Neural progenitor cell (in vitro differentiated cells): ENCODE measurements around the gene AMPH. TPM values are rescaled to one million over a fixed set of nuclear protein-coding genes. Genes with fewer than 3 reads are reported as not detected.
A peak's percentile ranks its signal among the peaks of the same experiment; 100 is the strongest.

Experiments used
- DNase-seq: peaks from one replicate; pipeline ENCODE4 v3.0.0-alpha.2; 2016; ENCODE audit warnings: low spot score
- H2AFZ ChIP-seq: fragments of 200-600 bp; sonication (generic); replicated peaks from 2 replicates; pipeline ENCODE4 v1.6.1; 2016; ENCODE audit warnings: antibody characterized with exemption
- H3F3A ChIP-seq: fragments of 200-600 bp; sonication (generic); 2 replicates; pipeline ENCODE4 v1.6.1; 2016; ENCODE audit warnings: antibody characterized with exemption, low read depth
- H3K27ac ChIP-seq: fragments of 200-600 bp; sonication (generic); 2 replicates; pipeline ENCODE4 v1.5.1; 2016; ENCODE audit warnings: mild to moderate bottlenecking
- H3K27me3 ChIP-seq: fragments of 200-600 bp; sonication (generic); 2 replicates; pipeline ENCODE4 v1.6.1; 2016; ENCODE audit warnings: mild to moderate bottlenecking, moderate library complexity
- H3K36me3 ChIP-seq: fragments of 200-600 bp; sonication (generic); 2 replicates; pipeline ENCODE4 v1.5.1; 2016
- H3K4me1 ChIP-seq: fragments of 200-600 bp; sonication (generic); 2 replicates; pipeline ENCODE4 v1.6.1; 2016; ENCODE audit warnings: mixed run types
- H3K4me2 ChIP-seq: fragments of 200-600 bp; sonication (generic); 2 replicates; pipeline ENCODE4 v1.6.1; 2016
- H3K4me3 ChIP-seq: fragments of 200-600 bp; sonication (generic); 2 replicates; pipeline ENCODE4 v1.5.1; 2016
- H3K79me2 ChIP-seq: fragments of 200-600 bp; sonication (generic); 2 replicates; pipeline ENCODE4 v1.6.1; 2016; ENCODE audit warnings: low read depth
- H3K9ac ChIP-seq: fragments of 200-600 bp; sonication (generic); 2 replicates; pipeline ENCODE4 v1.6.1; 2016
- H3K9me3 ChIP-seq: fragments of 200-600 bp; sonication (generic); 2 replicates; pipeline ENCODE4 v1.5.1; 2016; ENCODE audit warnings: low read depth
- H4K20me1 ChIP-seq: fragments of 200-600 bp; sonication (generic); 2 replicates; pipeline ENCODE4 v1.6.1; 2016; ENCODE audit warnings: low read depth
- H3K27ac Mint-ChIP-seq: 3 replicates; pipeline ENCODE4 v1.8.0; 2021; ENCODE audit warnings: mixed read lengths
- H3K27me3 Mint-ChIP-seq: 2 replicates; pipeline ENCODE4 v1.8.0; 2022; ENCODE audit warnings: low read depth, mild to moderate bottlenecking, inconsistent platforms, moderate library complexity, mixed read lengths; ENCODE audit not compliant: insufficient read depth
- H3K36me3 Mint-ChIP-seq: 3 replicates; pipeline ENCODE4 v1.8.0; 2021; ENCODE audit warnings: mixed read lengths
- H3K4me1 Mint-ChIP-seq: 3 replicates; pipeline ENCODE4 v1.8.0; 2021; ENCODE audit warnings: mixed read lengths
- H3K4me3 Mint-ChIP-seq: 3 replicates; pipeline ENCODE4 v1.8.0; 2021; ENCODE audit warnings: mild to moderate bottlenecking, moderate library complexity, mixed read lengths
- H3K9me3 Mint-ChIP-seq: 3 replicates; pipeline ENCODE4 v1.8.0; 2020; ENCODE audit warnings: mixed read lengths
- EZH2 ChIP-seq: fragments of 200-600 bp; sonication (generic); IDR thresholded peaks from 2 replicates; pipeline ENCODE4 v1.6.1; 2017; ENCODE audit warnings: antibody characterized with exemption, mild to moderate bottlenecking, moderate library complexity
- EZH2phosphoT487 ChIP-seq: fragments of 200-600 bp; sonication (generic); IDR thresholded peaks from 2 replicates; pipeline ENCODE4 v1.6.1; 2017; ENCODE audit warnings: antibody characterized with exemption
- total RNA-seq: library from RNA; depleted of rRNA; stranded (reverse); fragments of >200 nt; gene quantifications from 2 replicates; pipeline ENCODE4 v1.2.3, GENCODE V29; 2015; ENCODE audit warnings: low replicate concordance
- TF ChIP-seq, protein P1 (sequence below): fragments of 200-600 bp; sonication (generic); IDR thresholded peaks from 2 replicates; pipeline ENCODE4 v1.5.1; 2017; ENCODE audit warnings: antibody characterized with exemption, mild to moderate bottlenecking

Gene AMPH
- total RNA-seq, 1 donor from 2014 or later: 21.2 TPM

DNA sequence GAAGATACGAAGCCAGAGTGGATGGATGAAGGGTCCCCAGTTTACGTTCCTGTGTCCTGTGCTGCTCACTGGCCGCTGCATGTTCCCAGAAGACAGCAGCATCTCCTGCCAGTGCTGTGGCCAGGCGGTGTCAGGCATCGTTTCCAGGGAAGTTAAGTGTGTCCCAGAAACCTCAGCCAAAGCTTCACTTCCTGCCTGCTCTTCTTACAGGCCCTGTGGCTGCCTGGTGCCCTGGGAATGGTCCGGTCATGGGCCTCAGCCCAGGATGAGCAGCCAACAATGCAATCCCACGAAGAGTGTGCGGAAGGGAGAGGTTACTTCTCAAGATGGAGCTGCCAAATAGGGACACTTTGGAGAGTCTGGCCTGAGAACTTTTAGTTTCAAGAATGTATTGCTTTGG is 258.0 kb downstream of the AMPH start:
- Mint-ChIP-seq H3K4me1 (peaks cover 7% of the 10 kb centered on the region), H3K4me3 (no peak overlapping the region), H3K27ac (no peak overlapping the region), H3K36me3 (no peaks in the 10 kb centered on the region), H3K9me3 (no peaks in the 10 kb centered on the region), H3K27me3 (peaks cover 4% of the 10 kb centered on the region)
- H3F3A ChIP-seq: peaks cover 5% of the 10 kb centered on the region
- no peak overlapping the region for H3K27ac ChIP-seq
- no peak overlapping the region for H2AFZ ChIP-seq
- no peaks in the 10 kb centered on the region for H4K20me1 ChIP-seq
- no peaks in the 10 kb centered on the region for H3K79me2 ChIP-seq
- no peaks in the 10 kb centered on the region for H3K36me3 ChIP-seq
- TF ChIP-seq, protein P1, sequence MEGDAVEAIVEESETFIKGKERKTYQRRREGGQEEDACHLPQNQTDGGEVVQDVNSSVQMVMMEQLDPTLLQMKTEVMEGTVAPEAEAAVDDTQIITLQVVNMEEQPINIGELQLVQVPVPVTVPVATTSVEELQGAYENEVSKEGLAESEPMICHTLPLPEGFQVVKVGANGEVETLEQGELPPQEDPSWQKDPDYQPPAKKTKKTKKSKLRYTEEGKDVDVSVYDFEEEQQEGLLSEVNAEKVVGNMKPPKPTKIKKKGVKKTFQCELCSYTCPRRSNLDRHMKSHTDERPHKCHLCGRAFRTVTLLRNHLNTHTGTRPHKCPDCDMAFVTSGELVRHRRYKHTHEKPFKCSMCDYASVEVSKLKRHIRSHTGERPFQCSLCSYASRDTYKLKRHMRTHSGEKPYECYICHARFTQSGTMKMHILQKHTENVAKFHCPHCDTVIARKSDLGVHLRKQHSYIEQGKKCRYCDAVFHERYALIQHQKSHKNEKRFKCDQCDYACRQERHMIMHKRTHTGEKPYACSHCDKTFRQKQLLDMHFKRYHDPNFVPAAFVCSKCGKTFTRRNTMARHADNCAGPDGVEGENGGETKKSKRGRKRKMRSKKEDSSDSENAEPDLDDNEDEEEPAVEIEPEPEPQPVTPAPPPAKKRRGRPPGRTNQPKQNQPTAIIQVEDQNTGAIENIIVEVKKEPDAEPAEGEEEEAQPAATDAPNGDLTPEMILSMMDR: no peak
- TF ChIP-seq EZH2phosphoT487: no peak
- TF ChIP-seq EZH2: no peak
- no peak overlapping the region for H3K4me2 ChIP-seq
- DNase-seq: no peak
- H3K27me3 ChIP-seq: no peaks in the 10 kb centered on the region
- no peaks in the 10 kb centered on the region for H3K9me3 ChIP-seq
- H3K9ac ChIP-seq: no peak overlapping the region
- no peak overlapping the region for H3K4me3 ChIP-seq
- H3K4me1 ChIP-seq: peaks cover 5% of the 10 kb centered on the region

DNA sequence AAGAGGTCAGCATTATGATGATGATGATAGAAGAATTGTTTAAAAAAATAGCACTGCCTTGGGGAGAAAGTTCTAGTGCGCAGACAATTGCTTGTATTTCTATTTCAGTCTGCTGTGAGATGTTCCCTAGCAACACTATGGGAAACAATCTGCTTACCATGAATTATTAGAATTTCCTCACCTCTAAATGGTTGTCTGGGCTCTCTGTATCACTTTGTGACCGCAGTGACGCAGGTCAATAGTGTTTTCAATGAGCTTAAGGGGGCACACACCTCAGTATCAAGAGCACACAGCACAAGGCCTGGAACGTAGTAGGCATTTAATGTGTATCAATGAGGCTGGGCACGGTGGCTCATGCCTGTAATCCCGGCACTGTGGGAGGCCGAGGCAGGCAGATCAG is 258.9 kb downstream of the AMPH start:
- no peaks in the 10 kb centered on the region for H3K79me2 ChIP-seq
- H3K9me3 ChIP-seq: no peaks in the 10 kb centered on the region
- peaks cover 5% of the 10 kb centered on the region for H3K4me1 ChIP-seq
- TF ChIP-seq EZH2: no peak
- TF ChIP-seq EZH2phosphoT487: no peak
- TF ChIP-seq, protein P1: no peak
- peaks cover 5% of the 10 kb centered on the region for H3F3A ChIP-seq
- Mint-ChIP-seq H3K36me3 (no peaks in the 10 kb centered on the region), H3K27me3 (peaks cover 2% of the 10 kb centered on the region), H3K4me3 (no peak overlapping the region), H3K4me1 (peaks cover 7% of the 10 kb centered on the region), H3K27ac (no peak overlapping the region), H3K9me3 (no peaks in the 10 kb centered on the region)
- no peaks in the 10 kb centered on the region for H3K36me3 ChIP-seq
- H3K27ac ChIP-seq: no peak overlapping the region
- H4K20me1 ChIP-seq: no peaks in the 10 kb centered on the region
- no peak overlapping the region for H3K9ac ChIP-seq
- H3K4me3 ChIP-seq: no peak overlapping the region
- no peak for DNase-seq
- H3K27me3 ChIP-seq: no peaks in the 10 kb centered on the region
- H2AFZ ChIP-seq: no peak overlapping the region
- no peak overlapping the region for H3K4me2 ChIP-seq

DNA sequence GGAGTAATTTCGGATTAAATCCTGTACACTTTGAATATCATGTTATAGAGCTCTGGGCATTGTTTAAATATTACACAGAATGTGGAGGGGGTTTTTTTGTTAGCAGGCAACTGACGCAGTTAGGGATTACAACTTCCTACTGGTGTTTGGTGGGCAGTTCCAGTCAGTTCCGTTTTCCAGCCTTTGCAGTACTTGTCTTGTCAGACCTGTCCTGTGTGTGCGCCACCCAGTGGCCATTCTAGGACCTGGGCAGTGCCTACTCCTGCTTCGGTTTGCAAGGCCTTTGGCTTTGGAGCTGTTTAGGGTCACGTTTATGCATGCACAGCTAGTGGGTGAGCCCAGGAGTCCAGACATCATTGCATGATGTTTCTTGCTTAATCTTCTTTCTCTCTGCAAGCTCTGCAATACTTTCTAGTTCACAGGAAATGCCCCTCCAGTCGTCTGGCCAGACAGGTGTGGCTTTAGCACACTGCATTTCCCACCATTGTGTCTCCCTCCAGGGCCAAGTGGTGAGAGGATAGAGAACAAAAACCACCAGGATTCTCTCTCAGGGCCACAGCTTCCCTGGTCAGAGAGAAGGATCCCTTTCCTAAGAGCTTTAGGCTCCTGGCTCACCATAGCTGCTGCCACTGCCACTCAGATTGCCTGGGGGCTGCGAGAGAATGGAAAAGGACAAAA is 261.2 kb downstream of the AMPH start:
- no peak overlapping the region for H3K27ac Mint-ChIP-seq
- no peak overlapping the region for H3K9ac ChIP-seq

More for the DNA sequence above, 261.2 kb downstream of the AMPH start:
- Mint-ChIP-seq H3K9me3 (no peaks in the 10 kb centered on the region), H3K27me3 (no peaks in the 10 kb centered on the region), H3K36me3 (no peaks in the 10 kb centered on the region), H3K4me3 (no peak overlapping the region), H3K4me1 (peaks cover 7% of the 10 kb centered on the region)
- peaks cover 5% of the 10 kb centered on the region for H3K4me1 ChIP-seq
- H3K79me2 ChIP-seq: no peaks in the 10 kb centered on the region
- peaks cover 5% of the 10 kb centered on the region for H3F3A ChIP-seq
- no peak overlapping the region for H3K4me3 ChIP-seq
- H3K27me3 ChIP-seq: no peaks in the 10 kb centered on the region
- H3K4me2 ChIP-seq: no peak overlapping the region
- H2AFZ ChIP-seq: peak overlapping the region; percentile 92
- H3K36me3 ChIP-seq: no peaks in the 10 kb centered on the region
- no peaks in the 10 kb centered on the region for H3K9me3 ChIP-seq
- H4K20me1 ChIP-seq: no peaks in the 10 kb centered on the region
- TF ChIP-seq, protein P1: peak; percentile 92
- TF ChIP-seq EZH2phosphoT487 (no peak), EZH2 (no peak)
- no peak overlapping the region for H3K27ac ChIP-seq
- peak; percentile 92 for DNase-seq
